Muscle of leg (tissue), 11 donors: ENCODE data around the gene IL26. TPM values are rescaled to one million over a fixed set of nuclear protein-coding genes. Genes with fewer than 3 reads are reported as not detected.
A peak's percentile ranks its signal among the peaks of the same experiment; 100 is the strongest.
"Not testable (repeated sequence)": the region's sequence is repeated elsewhere in the genome, so short reads cannot be mapped to it uniquely, and the experiment has no call there.

ENCODE experiments used
- DNase-seq: peaks from one replicate; pipeline ENCODE4 v3.0.0; 2013
- H3K27ac ChIP-seq: one replicate; pipeline ENCODE4 v1.5.1; 2013; ENCODE audit warnings: mild to moderate bottlenecking, low read length, control low read depth
- H3K27me3 ChIP-seq: one replicate; pipeline ENCODE4 v1.6.1; 2013; ENCODE audit warnings: low read length; ENCODE audit not compliant: control insufficient read depth, insufficient read depth
- H3K36me3 ChIP-seq: one replicate; pipeline ENCODE4 v1.6.1; 2013; ENCODE audit warnings: low read length; ENCODE audit not compliant: control insufficient read depth, insufficient read depth
- H3K4me1 ChIP-seq: one replicate; pipeline ENCODE4 v1.6.1; 2013; ENCODE audit warnings: low read length; ENCODE audit not compliant: control insufficient read depth, insufficient read depth
- H3K4me3 ChIP-seq: one replicate; pipeline ENCODE4 v1.5.1; 2013; ENCODE audit warnings: low read length, control low read depth
- H3K9me3 ChIP-seq: replicated peaks from 2 replicates; pipeline ENCODE4 v1.6.1; 2013; ENCODE audit warnings: low read depth, low read length; ENCODE audit not compliant: control insufficient read depth
- WGBS: methylation state at CpG from one replicate; pipeline ENCODE4 v1.1.5; 2013; ENCODE audit warnings: missing lambda C conversion rate; ENCODE audit not compliant: insufficient coverage; 5-methylcytosine and 5-hydroxymethylcytosine counted together
- polyA plus RNA-seq, 8 donors: library from polyadenylated mRNA; unstranded; fragments of 120-200 nt; gene quantifications; one replicate each; pipeline versions ENCODE4 v1.2.1 to v1.2.3, GENCODE V29; 2013; ENCODE audit warnings: inconsistent platforms in 1 of 8, low replicate concordance in 1 of 8; ENCODE audit not compliant: insufficient read length in 8 of 8, insufficient read depth in 1 of 8
- total RNA-seq: library from RNA; stranded (reverse); fragments of 120-200 nt; gene quantifications from one replicate; pipeline ENCODE4 v1.2.4, GENCODE V29; 2013

The IL26 gene
- total and polyA plus RNA-seq, 9 donors, result not detected

DNA sequence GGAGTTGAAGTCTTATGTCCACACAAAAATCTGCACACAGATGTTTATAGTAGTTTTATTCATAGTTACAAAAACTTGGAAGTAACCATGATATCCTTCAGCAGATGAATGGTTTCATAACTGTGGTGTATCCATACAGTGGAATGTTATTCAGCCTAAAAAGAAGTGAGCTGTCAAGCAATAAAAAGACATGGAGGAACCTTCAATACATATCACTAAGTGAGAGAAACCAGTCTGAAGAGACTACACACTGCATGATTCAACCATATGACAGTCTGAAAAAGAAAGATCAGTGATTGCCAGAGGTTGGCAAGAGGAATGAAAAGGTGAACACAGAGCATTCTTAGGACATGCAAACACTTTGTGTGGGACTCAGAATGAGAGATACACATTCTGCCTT lies 47.4 kb downstream of the IL26 start:
- Histone ChIP-seq H3K27me3 (no peaks in the 10 kb centered on the region), H3K4me1 (no peaks in the 10 kb centered on the region), H3K9me3 (no peaks in the 10 kb centered on the region), H3K4me3 (no peak overlapping the region), H3K27ac (no peak overlapping the region), H3K36me3 (no peaks in the 10 kb centered on the region)
- DNase-seq, result no peak

DNA sequence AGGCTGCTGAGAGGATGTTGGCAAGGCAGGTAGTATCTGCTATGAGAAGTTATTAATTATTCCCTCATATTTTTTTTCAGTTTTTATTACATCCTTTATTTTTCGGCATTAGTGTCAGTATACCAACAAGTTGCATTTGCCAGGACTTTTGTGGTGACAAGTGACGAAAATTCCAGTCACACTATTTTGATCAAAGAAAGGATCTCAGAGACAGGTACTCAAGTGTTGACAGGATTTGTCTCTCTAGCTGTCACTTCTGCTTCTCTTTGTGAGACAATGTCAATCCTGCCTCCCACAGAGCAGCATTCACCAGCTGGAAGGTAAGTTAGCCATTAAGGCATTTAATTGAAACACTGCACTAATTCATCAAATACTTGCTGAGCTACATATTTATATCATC lies 48.0 kb downstream of the IL26 start:
- H3K4me1 ChIP-seq, result no peaks in the 10 kb centered on the region
- H3K27ac ChIP-seq, result no peak overlapping the region
- no peak overlapping the region for H3K4me3 ChIP-seq
- no peak for DNase-seq
- 63% methylated on average over 1 of the region's 2 CpGs for WGBS
- H3K9me3 ChIP-seq, result no peaks in the 10 kb centered on the region
- no peaks in the 10 kb centered on the region for H3K27me3 ChIP-seq
- no peaks in the 10 kb centered on the region for H3K36me3 ChIP-seq

DNA sequence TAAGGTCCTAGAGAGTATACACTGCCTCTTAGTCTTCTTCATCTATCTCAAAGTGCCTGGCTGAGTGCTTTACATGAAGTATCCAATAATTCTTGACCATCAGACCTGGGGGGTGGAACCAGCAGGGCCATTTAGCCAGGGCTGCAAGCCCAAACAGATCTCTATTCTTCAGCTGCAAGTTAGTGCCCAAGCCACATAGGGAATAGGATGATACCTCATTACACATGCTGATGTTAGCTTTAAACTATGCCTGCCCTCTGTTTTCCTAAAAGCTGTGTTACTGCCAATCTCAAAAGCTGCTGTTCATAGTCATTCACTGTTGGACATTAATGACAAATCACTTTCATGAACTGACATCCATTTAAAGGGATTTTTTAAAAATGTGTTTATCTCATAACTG lies 49.4 kb downstream of the IL26 start:
- Histone ChIP-seq H3K27me3 (no peaks in the 10 kb centered on the region), H3K27ac (no peak overlapping the region), H3K9me3 (no peaks in the 10 kb centered on the region), H3K4me3 (no peak overlapping the region), H3K36me3 (no peaks in the 10 kb centered on the region), H3K4me1 (no peaks in the 10 kb centered on the region)
- DNase-seq, result no peak

DNA sequence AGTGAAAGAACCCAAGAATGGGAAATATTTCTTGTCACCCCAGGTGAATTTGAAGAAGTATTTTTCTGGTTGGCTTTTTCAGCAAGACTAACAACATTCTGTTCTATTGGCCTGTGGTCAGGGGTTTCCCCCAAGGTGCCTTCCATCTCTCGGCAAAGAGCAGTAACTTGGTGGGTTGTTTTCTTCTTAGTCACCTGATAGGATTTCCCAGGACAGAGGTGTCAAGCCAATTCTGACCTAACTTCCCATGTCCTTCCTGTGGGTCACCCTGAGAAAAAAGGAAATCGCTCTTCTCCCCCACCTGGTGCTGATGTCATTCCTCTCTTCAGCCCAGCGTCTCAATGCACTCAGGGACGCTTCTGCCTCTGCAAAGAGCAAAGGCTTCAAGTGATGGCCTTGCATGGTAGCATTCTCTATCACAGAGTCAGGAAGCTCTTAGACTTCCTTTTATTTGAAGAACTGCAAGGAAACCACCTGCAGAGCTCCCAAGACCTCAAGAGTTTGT lies 50.0 kb downstream of the IL26 start:
- Histone ChIP-seq H3K9me3 (no peaks in the 10 kb centered on the region), H3K4me3 (no peak overlapping the region), H3K4me1 (no peaks in the 10 kb centered on the region), H3K27me3 (no peaks in the 10 kb centered on the region), H3K36me3 (no peaks in the 10 kb centered on the region), H3K27ac (no peak overlapping the region)
- DNase-seq, result peak; percentile 18
- 8% methylated on average over 2 of the region's 4 CpGs for WGBS

DNA sequence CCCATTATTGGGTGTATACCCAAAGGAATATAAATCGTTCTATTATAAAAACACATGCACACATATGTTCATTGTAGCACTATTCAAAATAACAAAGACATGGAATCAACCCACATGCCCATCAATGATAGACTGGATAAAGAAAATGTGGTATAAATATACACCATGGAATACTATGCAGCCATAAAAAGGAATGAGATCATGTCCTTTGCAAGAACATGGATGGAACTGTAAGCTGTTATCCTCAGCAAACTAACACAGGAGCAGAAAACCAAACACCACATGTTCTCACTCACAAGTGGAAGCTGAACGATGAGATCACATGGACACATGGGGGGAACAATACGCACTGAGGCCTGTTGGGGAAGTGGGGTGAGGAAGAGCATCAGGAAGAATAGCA lies 50.8 kb downstream of the IL26 start:
- not testable (repeated sequence) for H3K4me3 ChIP-seq, H3K27ac ChIP-seq, H3K9me3 ChIP-seq, H3K36me3 ChIP-seq, H3K4me1 ChIP-seq, H3K27me3 ChIP-seq, DNase-seq
- WGBS, result no CpG with 5 or more reads among the region's 3 CpGs

DNA sequence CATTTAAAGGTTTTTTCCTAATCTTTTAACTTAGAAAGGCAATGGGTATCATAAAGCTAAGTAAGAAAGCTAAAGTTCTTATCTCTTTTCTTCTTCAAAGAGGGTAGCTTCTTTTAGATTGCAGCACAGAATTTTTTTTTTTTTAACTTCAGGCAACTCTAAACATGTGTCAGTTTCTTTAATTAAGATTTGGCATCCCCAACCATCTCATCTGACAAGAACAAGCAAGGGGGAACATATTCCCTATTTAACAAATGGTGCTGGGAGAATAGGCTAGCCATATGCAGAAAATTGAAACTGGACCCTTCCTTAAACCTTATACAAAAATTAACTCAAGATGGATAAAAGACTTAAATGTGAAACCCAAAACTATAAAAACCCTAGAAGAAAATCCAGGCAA lies 51.8 kb downstream of the IL26 start:
- Histone ChIP-seq H3K9me3 (no peaks in the 10 kb centered on the region), H3K4me3 (no peak overlapping the region), H3K27ac (no peak overlapping the region), H3K4me1 (no peaks in the 10 kb centered on the region), H3K36me3 (no peaks in the 10 kb centered on the region), H3K27me3 (no peaks in the 10 kb centered on the region)
- DNase-seq, result no peak

DNA sequence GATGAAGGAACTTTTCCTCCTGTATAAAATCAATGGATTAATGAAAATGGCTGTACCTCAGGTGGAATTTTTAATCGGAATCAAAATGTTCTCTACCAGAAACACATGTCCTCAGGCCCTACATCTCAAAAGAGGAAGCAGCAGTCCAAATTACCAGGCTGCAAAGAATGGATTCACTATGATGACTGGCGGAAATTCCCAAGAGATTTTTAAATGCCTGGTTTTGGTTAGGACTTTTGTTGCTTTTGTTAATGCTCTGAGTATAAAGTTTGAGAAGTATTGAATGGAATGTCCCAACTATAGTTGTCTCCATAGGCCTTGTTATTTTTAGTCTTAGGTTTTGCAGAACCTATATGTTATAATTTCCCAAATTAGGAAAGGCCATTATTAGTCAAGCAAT lies 54.9 kb downstream of the IL26 start:
- H3K9me3 ChIP-seq, result no peaks in the 10 kb centered on the region
- no peaks in the 10 kb centered on the region for H3K4me1 ChIP-seq
- H3K27me3 ChIP-seq, result no peaks in the 10 kb centered on the region
- no CpG with 5 or more reads among the region's 2 CpGs for WGBS
- no peak for DNase-seq
- H3K36me3 ChIP-seq, result no peaks in the 10 kb centered on the region
- no peak overlapping the region for H3K4me3 ChIP-seq
- no peak overlapping the region for H3K27ac ChIP-seq

DNA sequence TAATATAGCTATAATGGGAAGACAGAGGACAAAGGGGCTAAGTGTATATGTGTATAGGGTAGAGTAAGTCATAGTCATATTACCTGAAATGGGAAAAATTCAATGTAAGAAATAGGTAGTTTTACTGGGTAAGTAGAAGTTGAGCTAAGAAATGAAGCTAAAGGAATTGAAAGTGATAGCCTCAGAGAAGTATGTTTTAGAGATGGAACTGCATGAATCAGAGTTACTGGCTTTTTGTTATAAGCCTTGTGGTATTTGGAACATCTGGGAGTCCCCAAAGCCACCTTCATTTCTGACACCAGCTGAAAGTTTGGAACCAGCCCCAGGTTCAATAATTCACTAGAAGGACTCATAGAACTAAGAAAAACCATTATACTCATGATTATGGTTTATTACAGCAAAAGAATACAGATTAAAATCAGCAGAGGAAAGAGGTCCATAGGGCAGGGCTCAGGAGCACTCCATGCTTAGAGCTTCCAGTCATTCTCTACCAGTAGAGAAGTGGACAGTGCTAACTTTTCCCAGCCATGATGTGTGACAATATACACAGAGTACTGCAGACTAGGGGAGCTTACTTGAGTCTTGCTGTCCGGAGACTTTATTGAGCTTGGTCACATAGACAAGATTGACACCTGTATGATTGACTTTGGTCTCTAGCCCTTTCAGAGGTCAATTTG lies 56.3 kb downstream of the IL26 start:
- DNase-seq, result no peak
- Histone ChIP-seq H3K9me3 (no peaks in the 10 kb centered on the region), H3K4me3 (no peak overlapping the region), H3K27me3 (no peaks in the 10 kb centered on the region), H3K36me3 (no peaks in the 10 kb centered on the region), H3K4me1 (no peaks in the 10 kb centered on the region), H3K27ac (no peak overlapping the region)
- WGBS, result 86% methylated on average over 1 of the region's 1 CpG

DNA sequence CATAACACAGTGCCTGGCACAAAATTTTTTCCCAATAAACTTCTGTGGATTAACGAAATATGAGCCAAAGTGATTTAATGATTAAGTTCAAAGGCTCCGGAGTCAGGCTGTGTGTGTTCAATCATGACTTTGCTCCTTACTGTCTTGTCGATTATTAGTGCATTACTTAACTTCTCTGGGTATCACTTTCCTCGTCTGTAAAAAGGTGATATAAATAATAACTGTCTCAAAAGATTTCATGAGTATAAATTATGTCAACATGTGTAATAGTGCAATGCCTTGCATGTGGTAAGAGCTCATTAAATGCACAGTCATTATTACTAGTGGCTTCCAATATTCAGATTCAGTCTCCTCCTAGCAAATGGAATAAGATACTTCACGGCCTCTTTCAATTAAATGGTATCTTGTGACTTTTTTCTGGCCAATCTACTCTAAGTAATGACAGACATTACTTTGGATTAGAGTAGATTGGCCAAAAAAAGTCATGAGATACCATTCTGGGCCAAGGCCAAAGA lies 59.2 kb downstream of the IL26 start:
- H3K27me3 ChIP-seq, result no peaks in the 10 kb centered on the region
- no peak for DNase-seq
- no peak overlapping the region for H3K27ac ChIP-seq
- H3K4me1 ChIP-seq, result no peaks in the 10 kb centered on the region
- no peaks in the 10 kb centered on the region for H3K9me3 ChIP-seq
- no peaks in the 10 kb centered on the region for H3K36me3 ChIP-seq
- H3K4me3 ChIP-seq, result no peak overlapping the region
- no CpG with 5 or more reads among the region's 5 CpGs for WGBS

DNA sequence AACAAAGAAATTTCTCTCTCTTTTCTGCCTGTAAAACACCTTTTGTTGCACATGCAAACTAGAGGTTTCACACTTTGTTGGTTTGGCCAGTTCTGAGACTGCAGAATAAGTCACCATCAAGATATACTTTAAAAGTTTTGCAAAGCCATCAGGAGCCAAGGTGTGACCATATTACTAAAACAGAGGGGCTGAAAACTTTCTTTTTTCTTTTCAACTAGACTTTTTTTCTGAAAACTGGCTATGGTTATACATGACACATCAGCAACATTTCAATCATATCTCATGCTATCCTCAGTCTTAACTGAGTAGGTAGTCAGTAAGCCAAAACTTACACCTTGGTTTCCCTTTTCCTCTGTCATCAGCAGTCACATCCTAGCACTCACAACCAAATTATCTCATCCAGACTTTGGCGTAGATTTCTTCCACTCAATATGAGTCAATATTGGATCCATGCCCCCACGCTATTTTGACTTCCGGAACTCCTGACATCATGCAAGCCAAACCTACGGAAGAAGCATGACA lies 62.0 kb downstream of the IL26 start:
- H3K9me3 ChIP-seq, result no peaks in the 10 kb centered on the region
- no peak overlapping the region for H3K4me3 ChIP-seq
- H3K36me3 ChIP-seq, result no peaks in the 10 kb centered on the region
- H3K4me1 ChIP-seq, result no peaks in the 10 kb centered on the region
- no peak for DNase-seq
- H3K27me3 ChIP-seq, result no peaks in the 10 kb centered on the region
- no peak overlapping the region for H3K27ac ChIP-seq
- WGBS, result 80% methylated on average over 3 of the region's 4 CpGs

DNA sequence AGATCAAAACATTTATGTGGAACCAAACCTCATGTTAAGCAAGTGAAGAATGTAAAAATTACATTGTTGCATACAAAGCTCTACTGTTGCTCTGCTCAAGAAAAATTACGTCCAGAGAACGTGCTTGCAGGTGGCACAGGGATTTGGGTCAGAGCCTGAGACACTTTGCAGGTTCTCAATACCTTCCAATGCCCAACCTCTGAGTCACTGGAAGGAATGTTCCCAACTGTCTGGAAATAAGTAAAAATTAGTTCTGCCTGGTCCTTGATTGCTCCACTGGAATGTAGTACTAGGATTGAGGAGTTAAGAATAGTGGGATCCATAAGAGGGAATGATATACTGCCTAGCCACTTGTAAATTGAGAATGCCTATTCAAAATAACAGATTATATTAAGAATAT lies 63.2 kb downstream of the IL26 start:
- no peak overlapping the region for H3K4me3 ChIP-seq
- no peaks in the 10 kb centered on the region for H3K9me3 ChIP-seq
- no peaks in the 10 kb centered on the region for H3K27me3 ChIP-seq
- H3K4me1 ChIP-seq, result no peaks in the 10 kb centered on the region
- H3K27ac ChIP-seq, result no peak overlapping the region
- WGBS, result no CpG with 5 or more reads among the region's 2 CpGs
- H3K36me3 ChIP-seq, result no peaks in the 10 kb centered on the region
- DNase-seq, result no peak
